HG03558 (cell line): ENCODE data around the gene VPS37C.

Experiments used
- ATAC-seq: cut with Tn5 transposase; IDR thresholded peaks from one replicate; pipeline ENCODE4 v1.9.1; 2021; ENCODE audit warnings: moderate number of reproducible peaks; ENCODE audit not compliant: unreplicated experiment; ENCODE audit errors: extremely low read depth

VPS37C gene

GRCh38 chr11:61082062-61082870 lies 79.0 kb downstream of the VPS37C start:
- ATAC-seq, result no peak

GRCh38 chr11:61080986-61081590 lies 80.1 kb downstream of the VPS37C start:
- ATAC-seq, result no peak

GRCh38 chr11:61080526-61080925 lies 80.7 kb downstream of the VPS37C start:
- ATAC-seq, result no peak
